CD4-positive, alpha-beta T cell (primary cell): ENCODE measurements around the gene ERAL1. TPM values are rescaled to one million over a fixed set of nuclear protein-coding genes. Genes with fewer than 3 reads are reported as not detected.

Source experiments
- ATAC-seq: fragments of 200-7000 bp; cut with Tn5 transposase; one replicate; pipeline ENCODE4 v1.10.0; 2022; ENCODE audit warnings: mild to moderate bottlenecking; ENCODE audit not compliant: poor library complexity
- CTCF ChIA-PET: fragments of 350-600 bp; sonication (Branson Sonifier 250); formaldehyde crosslinking; loops from one replicate; lab custom pipeline; 2021; ENCODE audit warnings: antibody characterized with exemption, inconsistent platforms; lab: Charles Lee
- POLR2A ChIA-PET: fragments of 350-600 bp; sonication (Branson Sonifier 250); formaldehyde crosslinking; loops from one replicate; lab custom pipeline; 2021; ENCODE audit warnings: antibody characterized with exemption, inconsistent platforms; lab: Charles Lee
- DNase-seq, 14 experiments: peaks; one replicate each; pipeline ENCODE4 v3.0.0-alpha.2; 2013 to 2020; ENCODE audit warnings: mixed read lengths in 2 of 14
- H3K27ac ChIP-seq, 2 donors: one replicate each; pipeline versions ENCODE4 v1.5.1 to v1.7.0; 2013; ENCODE audit warnings: low read length in 2 of 2, low read depth in 1 of 2, mild to moderate bottlenecking in 1 of 2
- H3K27me3 ChIP-seq, 2 experiments: 1 replicate in 1 of 2; 2 replicates in 1 of 2; pipeline versions ENCODE4 v1.6.1 to v1.7.0; 2013; ENCODE audit warnings: low read length in 2 of 2, control low read depth in 1 of 2, mild to moderate bottlenecking in 1 of 2, moderate library complexity in 1 of 2; ENCODE audit not compliant: insufficient read depth in 2 of 2, control insufficient read depth in 1 of 2
- H3K36me3 ChIP-seq: one replicate; pipeline ENCODE4 v1.6.1; 2013; ENCODE audit warnings: low read length, control low read depth; ENCODE audit not compliant: insufficient read depth
- H3K4me1 ChIP-seq: one replicate; pipeline ENCODE4 v1.6.1; 2013; ENCODE audit warnings: low read length, control low read depth; ENCODE audit not compliant: insufficient read depth
- H3K4me3 ChIP-seq: one replicate; pipeline ENCODE4 v1.5.1; 2013; ENCODE audit warnings: mild to moderate bottlenecking, low read length, moderate library complexity
- H3K9me3 ChIP-seq, 2 experiments: 1 replicate in 1 of 2; 2 replicates in 1 of 2; pipeline versions ENCODE4 v1.6.1 to v1.7.0; 2013; ENCODE audit warnings: low read length in 2 of 2, mild to moderate bottlenecking in 2 of 2, control low read depth in 1 of 2, moderate library complexity in 1 of 2; ENCODE audit not compliant: control insufficient read depth in 1 of 2, insufficient read depth in 1 of 2
- H3K27ac Mint-ChIP-seq: one replicate; pipeline ENCODE4 v1.8.0; 2020; ENCODE audit warnings: mixed read lengths
- H3K27me3 Mint-ChIP-seq: one replicate; pipeline ENCODE4 v1.8.0; 2021; ENCODE audit warnings: mixed read lengths
- H3K36me3 Mint-ChIP-seq: one replicate; pipeline ENCODE4 v1.8.0; 2021; ENCODE audit warnings: low read depth, mixed read lengths
- H3K4me1 Mint-ChIP-seq: one replicate; pipeline ENCODE4 v1.8.0; 2021; ENCODE audit warnings: low read depth, mixed read lengths
- H3K4me3 Mint-ChIP-seq: one replicate; pipeline ENCODE4 v1.8.0; 2020; ENCODE audit warnings: mild to moderate bottlenecking, mixed read lengths
- H3K9me3 Mint-ChIP-seq: one replicate; pipeline ENCODE4 v1.8.0; 2020; ENCODE audit warnings: mixed read lengths
- intact Hi-C, 2 experiments: fragments of 100-400 bp; cut with DNase I in 1 of 2; cut with micrococcal nuclease in 1 of 2; formaldehyde crosslinking; loops; one replicate each; pipeline versions ENCODE4 v1.15.1 to v1.9.0; 2023 to 2025; cut with DNase I, micrococcal nuclease
- total RNA-seq, 174 experiments: library from RNA in 2 of 174; stranded (reverse) in 2 of 174; gene quantifications; one replicate each; pipeline ENCODE4 v1.2.3 and lab custom pipeline; 2021 to 2026
- TF ChIP-seq, protein P1 (sequence below): fragments of 200-600 bp; IDR thresholded peaks from one replicate; pipeline ENCODE4 v1.8.0; 2022; ENCODE audit warnings: antibody characterized with exemption, mild to moderate bottlenecking

The ERAL1 gene
- total RNA-seq, 2 experiments from 2014 or later = 15.6 to 16.8 TPM

DNA sequence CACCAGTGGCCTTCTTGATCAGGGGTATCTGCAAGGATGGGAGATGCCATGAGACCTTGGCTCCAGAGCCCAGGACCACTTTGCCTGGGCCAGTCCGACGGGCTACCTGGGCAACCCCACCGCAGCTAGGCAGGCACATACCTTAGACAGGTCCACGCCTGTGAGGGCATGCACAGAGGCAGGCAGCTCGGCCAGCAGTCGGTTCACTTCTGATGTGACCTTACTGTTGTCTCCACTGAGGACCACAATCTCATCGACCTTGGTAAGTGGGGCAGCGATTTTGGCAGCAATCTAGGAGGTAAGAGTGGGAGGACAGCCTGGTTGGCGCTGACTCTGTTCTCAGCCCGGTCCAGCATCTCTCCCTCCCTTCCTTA is 25.7 kb downstream of the ERAL1 start:
- no peaks in the 10 kb centered on the region for H3K4me1 Mint-ChIP-seq
- H3K4me1 ChIP-seq = no peaks in the 10 kb centered on the region
- peaks cover 76% of the 10 kb centered on the region for H3K36me3 ChIP-seq
- no peak overlapping the region for H3K4me3 Mint-ChIP-seq
- peaks cover 80% of the 10 kb centered on the region for H3K36me3 Mint-ChIP-seq
- H3K27me3 Mint-ChIP-seq = no peaks in the 10 kb centered on the region
- DNase-seq (no peak), ATAC-seq (no peak)
- TF ChIP-seq, protein P1, sequence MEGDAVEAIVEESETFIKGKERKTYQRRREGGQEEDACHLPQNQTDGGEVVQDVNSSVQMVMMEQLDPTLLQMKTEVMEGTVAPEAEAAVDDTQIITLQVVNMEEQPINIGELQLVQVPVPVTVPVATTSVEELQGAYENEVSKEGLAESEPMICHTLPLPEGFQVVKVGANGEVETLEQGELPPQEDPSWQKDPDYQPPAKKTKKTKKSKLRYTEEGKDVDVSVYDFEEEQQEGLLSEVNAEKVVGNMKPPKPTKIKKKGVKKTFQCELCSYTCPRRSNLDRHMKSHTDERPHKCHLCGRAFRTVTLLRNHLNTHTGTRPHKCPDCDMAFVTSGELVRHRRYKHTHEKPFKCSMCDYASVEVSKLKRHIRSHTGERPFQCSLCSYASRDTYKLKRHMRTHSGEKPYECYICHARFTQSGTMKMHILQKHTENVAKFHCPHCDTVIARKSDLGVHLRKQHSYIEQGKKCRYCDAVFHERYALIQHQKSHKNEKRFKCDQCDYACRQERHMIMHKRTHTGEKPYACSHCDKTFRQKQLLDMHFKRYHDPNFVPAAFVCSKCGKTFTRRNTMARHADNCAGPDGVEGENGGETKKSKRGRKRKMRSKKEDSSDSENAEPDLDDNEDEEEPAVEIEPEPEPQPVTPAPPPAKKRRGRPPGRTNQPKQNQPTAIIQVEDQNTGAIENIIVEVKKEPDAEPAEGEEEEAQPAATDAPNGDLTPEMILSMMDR = no peak
- POLR2A ChIA-PET = interaction anchor here (1.0 kb wide), 1 partner anchor 13 kb away, joined by 3 read pairs; no protein-coding TSS in a partner anchor
- no peak overlapping the region for H3K27ac ChIP-seq
- intact Hi-C loops = no loop called here
- H3K9me3 ChIP-seq = no peaks in the 10 kb centered on the region
- no peak overlapping the region for H3K4me3 ChIP-seq
- no peak overlapping the region for H3K27ac Mint-ChIP-seq
- CTCF ChIA-PET = no interaction called here
- H3K9me3 Mint-ChIP-seq = no peaks in the 10 kb centered on the region
- no peaks in the 10 kb centered on the region for H3K27me3 ChIP-seq

DNA sequence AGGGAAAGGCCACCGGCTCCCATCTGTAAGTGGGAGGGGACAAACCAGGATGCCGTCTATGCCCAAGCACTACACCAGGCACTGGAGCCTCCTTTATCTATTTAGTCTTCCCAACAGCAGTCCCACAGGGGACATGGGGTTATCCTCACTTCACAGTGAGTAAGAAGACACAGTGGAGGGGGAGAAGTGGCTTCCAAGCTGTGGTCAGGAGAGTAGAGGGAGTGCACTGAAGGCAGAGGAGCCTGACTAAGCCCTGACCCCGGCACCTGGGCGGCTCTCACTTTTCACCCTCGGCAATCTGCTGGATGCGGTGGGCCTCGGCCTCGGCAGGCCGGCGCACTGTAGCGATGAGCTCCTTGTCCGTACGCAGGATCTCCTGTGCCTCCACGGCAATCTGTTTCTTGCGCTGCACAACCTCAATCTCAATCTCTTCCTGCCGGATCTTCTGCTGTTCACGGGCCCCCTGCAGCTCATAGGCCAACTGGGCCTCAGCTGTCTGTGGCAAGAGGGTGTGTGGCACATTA is 26.8 kb downstream of the ERAL1 start:
- POLR2A ChIA-PET = interaction anchor here (1.0 to 1.7 kb wide), 2 partner anchors 11 to 12 kb away, joined by 3 to 5 read pairs; no protein-coding TSS in a partner anchor
- CTCF ChIA-PET = no interaction called here
- Mint-ChIP-seq H3K36me3 (peaks cover 87% of the 10 kb centered on the region), H3K27ac (no peak overlapping the region), H3K27me3 (no peaks in the 10 kb centered on the region), H3K9me3 (no peaks in the 10 kb centered on the region), H3K4me3 (no peak overlapping the region), H3K4me1 (no peaks in the 10 kb centered on the region)
- Histone ChIP-seq H3K27ac (no peak overlapping the region), H3K4me3 (no peak overlapping the region), H3K27me3 (no peaks in the 10 kb centered on the region), H3K9me3 (no peaks in the 10 kb centered on the region), H3K4me1 (peaks cover 8% of the 10 kb centered on the region), H3K36me3 (peaks cover 87% of the 10 kb centered on the region)
- intact Hi-C loops = no loop called here
- ATAC-seq (no peak), DNase-seq (no peak)
- TF ChIP-seq, protein P1 = no peak

DNA sequence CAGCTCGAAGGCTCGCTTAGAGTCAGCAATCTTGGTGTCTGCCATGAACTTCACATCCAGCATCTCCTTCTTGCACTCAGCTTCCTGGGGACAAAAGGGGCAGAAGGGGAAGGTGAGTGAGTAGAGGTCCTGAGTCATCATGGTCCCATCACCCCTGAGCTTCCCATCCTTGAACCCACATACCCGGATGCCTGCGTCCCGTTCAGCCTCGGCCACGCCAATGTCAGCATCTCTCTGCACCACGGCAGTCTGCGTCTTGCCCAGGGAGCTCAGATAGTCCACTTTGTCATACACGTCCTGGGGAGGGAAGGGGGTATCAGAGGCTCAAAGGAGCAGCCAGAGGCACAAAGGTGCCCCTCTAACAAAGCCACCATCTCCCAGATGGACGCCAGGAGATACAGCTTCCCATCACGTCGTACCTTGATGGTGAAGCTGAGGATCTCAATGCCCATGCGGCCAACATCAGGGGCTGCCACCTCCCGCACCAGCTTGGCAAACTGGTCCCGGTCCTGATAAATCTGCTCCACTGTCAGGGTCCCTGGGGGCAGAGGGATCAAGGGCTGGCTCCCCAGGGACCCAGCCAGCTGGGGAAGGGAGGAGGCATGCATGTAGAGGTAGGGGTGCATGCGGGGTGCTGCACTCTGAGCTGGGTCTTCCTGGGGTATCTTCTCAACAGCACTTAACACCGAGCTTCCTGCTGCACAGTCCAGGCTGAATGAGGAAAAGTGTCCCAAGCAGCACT is 27.5 kb downstream of the ERAL1 start:
- peaks cover 94% of the 10 kb centered on the region for H3K36me3 ChIP-seq
- Mint-ChIP-seq H3K36me3 (peaks cover 91% of the 10 kb centered on the region), H3K9me3 (no peaks in the 10 kb centered on the region), H3K27ac (no peak overlapping the region), H3K4me1 (no peaks in the 10 kb centered on the region), H3K27me3 (no peaks in the 10 kb centered on the region), H3K4me3 (no peak overlapping the region)
- POLR2A ChIA-PET = interaction anchor here (0.7 to 1.7 kb wide), 2 partner anchors 11 to 13 kb away, joined by 3 to 5 read pairs; no protein-coding TSS in a partner anchor
- TF ChIP-seq, protein P1 = no peak
- ATAC-seq (no peak), DNase-seq (no peak)
- no peaks in the 10 kb centered on the region for H3K9me3 ChIP-seq
- H3K27ac ChIP-seq = no peak overlapping the region
- CTCF ChIA-PET = no interaction called here
- no peaks in the 10 kb centered on the region for H3K27me3 ChIP-seq
- no peak overlapping the region for H3K4me3 ChIP-seq
- intact Hi-C loops = no loop called here
- peaks cover 8% of the 10 kb centered on the region for H3K4me1 ChIP-seq
